ENCODE results near the gene SLC25A15. TPM values are rescaled to one million over a fixed set of nuclear protein-coding genes. Genes with fewer than 3 reads are reported as not detected.

The SLC25A15 gene
- total and polyA plus RNA-seq, 2 donors (not counting 1 experiment from before 2014, with no cell fraction given): 6.8 to 9.6 TPM

- Histone ChIP-seq H3K27ac (ENCODE audit: insufficient read depth, low read length) (no peak overlapping the region), H3K9ac (ENCODE audit: insufficient read depth, low read length) (no peak overlapping the region), H3K27me3 (ENCODE audit: control insufficient read depth, insufficient read depth, low read length) (no peaks in the 10 kb centered on the region), H3K9me3 (ENCODE audit: control insufficient read depth, insufficient read depth, low read depth, low read length) (no peaks in the 10 kb centered on the region), H2AFZ (ENCODE audit: low read length) (no peak overlapping the region), H4K20me1 (ENCODE audit: control insufficient read depth, extremely low read depth, insufficient read depth, low read length) (no peaks in the 10 kb centered on the region), H3K79me2 (ENCODE audit: control insufficient read depth, insufficient read depth, low read length) (no peaks in the 10 kb centered on the region), H3K36me3 (ENCODE audit: control insufficient read depth, insufficient read depth, low read length) (peaks cover 2% of the 10 kb centered on the region), H3K4me3 (replicated peaks in 1 of 4; ENCODE audit: control extremely low read depth in 1 of 4, insufficient read depth in 1 of 4, low read depth in 3 of 4, low read length in 4 of 4) (no peak overlapping the region), H3K4me1 (ENCODE audit: control insufficient read depth, extremely low read depth, insufficient read depth, low read length) (no peaks in the 10 kb centered on the region), H3K4me2 (ENCODE audit: extremely low read depth, insufficient read depth, low read length) (no peak overlapping the region)
- DNase-seq (ENCODE audit: low read depth in 2 of 2): no peak
- no peak for TF ChIP-seq CTCF (conservative IDR thresholded peaks at IDR 0.05 in 1 of 2, IDR thresholded peaks at IDR 0.05 in 1 of 2; ENCODE audit: low read depth in 1 of 2, low read length in 2 of 2)
- TF ChIP-seq EZH2 (IDR thresholded peaks at IDR 0.05; ENCODE audit: low read length, missing control alignments): no peak
These were observed 5.3 kb downstream of the SLC25A15 start for GRCh38 chr13:40794414-40795368.

GRCh38 chr13:40796649-40797048 lies 7.2 kb downstream of the SLC25A15 start:
- Histone ChIP-seq H2AFZ (ENCODE audit: low read length) (no peak overlapping the region), H3K36me3 (ENCODE audit: control insufficient read depth, insufficient read depth, low read length) (peaks cover 2% of the 10 kb centered on the region), H3K4me2 (ENCODE audit: extremely low read depth, insufficient read depth, low read length) (no peak overlapping the region), H4K20me1 (ENCODE audit: control insufficient read depth, extremely low read depth, insufficient read depth, low read length) (no peaks in the 10 kb centered on the region), H3K4me3 (replicated peaks in 1 of 4; ENCODE audit: control extremely low read depth in 1 of 4, insufficient read depth in 1 of 4, low read depth in 3 of 4, low read length in 4 of 4) (no peak overlapping the region), H3K79me2 (ENCODE audit: control insufficient read depth, insufficient read depth, low read length) (no peaks in the 10 kb centered on the region), H3K9ac (ENCODE audit: insufficient read depth, low read length) (no peak overlapping the region), H3K9me3 (ENCODE audit: control insufficient read depth, insufficient read depth, low read depth, low read length) (no peaks in the 10 kb centered on the region), H3K4me1 (ENCODE audit: control insufficient read depth, extremely low read depth, insufficient read depth, low read length) (no peaks in the 10 kb centered on the region), H3K27me3 (ENCODE audit: control insufficient read depth, insufficient read depth, low read length) (no peaks in the 10 kb centered on the region), H3K27ac (ENCODE audit: insufficient read depth, low read length) (no peak overlapping the region)
- DNase-seq (ENCODE audit: low read depth in 2 of 2): no peak
- TF ChIP-seq EZH2 (IDR thresholded peaks at IDR 0.05; ENCODE audit: low read length, missing control alignments) (no peak), CTCF (conservative IDR thresholded peaks at IDR 0.05 in 1 of 2, IDR thresholded peaks at IDR 0.05 in 1 of 2; ENCODE audit: low read depth in 1 of 2, low read length in 2 of 2) (no peak)

- no peaks in the 10 kb centered on the region for H3K27me3 ChIP-seq (ENCODE audit: control insufficient read depth, insufficient read depth, low read length)
- no peak for DNase-seq (ENCODE audit: low read depth in 2 of 2)
These were observed 9.0 kb downstream of the SLC25A15 start for GRCh38 chr13:40798380-40798779.

More at GRCh38 chr13:40798380-40798779, 9.0 kb downstream of the SLC25A15 start:
- no peaks in the 10 kb centered on the region for H3K4me1 ChIP-seq (ENCODE audit: control insufficient read depth, extremely low read depth, insufficient read depth, low read length)
- H3K9me3 ChIP-seq (ENCODE audit: control insufficient read depth, insufficient read depth, low read depth, low read length): no peaks in the 10 kb centered on the region
- H3K36me3 ChIP-seq (ENCODE audit: control insufficient read depth, insufficient read depth, low read length): peaks cover 2% of the 10 kb centered on the region
- no peak overlapping the region for H2AFZ ChIP-seq (ENCODE audit: low read length)
- no peak overlapping the region for H3K4me3 ChIP-seq (replicated peaks in 1 of 4; ENCODE audit: control extremely low read depth in 1 of 4, insufficient read depth in 1 of 4, low read depth in 3 of 4, low read length in 4 of 4)
- H3K4me2 ChIP-seq (ENCODE audit: extremely low read depth, insufficient read depth, low read length): no peak overlapping the region
- H3K9ac ChIP-seq (ENCODE audit: insufficient read depth, low read length): no peak overlapping the region
- TF ChIP-seq EZH2 (IDR thresholded peaks at IDR 0.05; ENCODE audit: low read length, missing control alignments) (no peak), CTCF (conservative IDR thresholded peaks at IDR 0.05 in 1 of 2, IDR thresholded peaks at IDR 0.05 in 1 of 2; ENCODE audit: low read depth in 1 of 2, low read length in 2 of 2) (no peak)
- no peaks in the 10 kb centered on the region for H3K79me2 ChIP-seq (ENCODE audit: control insufficient read depth, insufficient read depth, low read length)
- H3K27ac ChIP-seq (ENCODE audit: insufficient read depth, low read length): no peak overlapping the region
- no peaks in the 10 kb centered on the region for H4K20me1 ChIP-seq (ENCODE audit: control insufficient read depth, extremely low read depth, insufficient read depth, low read length)

All from fibroblast of lung (primary cell).